ENCODE measurements around the gene TMEM200A. TPM values are rescaled to one million over a fixed set of nuclear protein-coding genes. Genes with fewer than 3 reads are reported as not detected.

The TMEM200A gene
- total RNA-seq, 5 donors from 2014 or later (not counting 1 experiment from before 2014, with no cell fraction given) = 1.2 to 5.5 (median 3.4) TPM

DNA sequence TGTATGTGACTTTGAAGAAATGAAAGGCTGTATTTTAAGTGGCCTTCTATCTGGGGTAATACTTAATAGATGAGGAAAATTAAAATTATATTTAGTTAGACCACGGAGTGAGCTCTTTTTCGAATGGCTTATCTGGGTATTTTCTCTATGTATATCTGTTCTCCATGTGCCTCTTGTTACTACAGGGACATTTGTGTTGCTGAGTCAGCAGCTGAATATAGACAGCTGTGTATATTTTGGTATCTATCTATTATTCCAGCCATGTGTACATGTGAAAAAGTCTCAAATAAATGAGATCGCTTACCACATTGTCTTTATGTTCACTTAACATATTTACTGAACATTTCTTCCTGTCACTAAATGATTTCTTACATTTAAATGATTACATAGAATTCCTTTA, 57.2 kb downstream of the TMEM200A start:
- CTCF ChIA-PET = interaction anchor here in 1 of 2 donors (0.6 kb wide), 1 partner anchor 1154 kb away, joined by 3 read pairs; no protein-coding TSS in a partner anchor
- no CpG with 5 or more reads among the region's 3 CpGs for WGBS (ENCODE audit: insufficient coverage)
- no peak for DNase-seq

DNA sequence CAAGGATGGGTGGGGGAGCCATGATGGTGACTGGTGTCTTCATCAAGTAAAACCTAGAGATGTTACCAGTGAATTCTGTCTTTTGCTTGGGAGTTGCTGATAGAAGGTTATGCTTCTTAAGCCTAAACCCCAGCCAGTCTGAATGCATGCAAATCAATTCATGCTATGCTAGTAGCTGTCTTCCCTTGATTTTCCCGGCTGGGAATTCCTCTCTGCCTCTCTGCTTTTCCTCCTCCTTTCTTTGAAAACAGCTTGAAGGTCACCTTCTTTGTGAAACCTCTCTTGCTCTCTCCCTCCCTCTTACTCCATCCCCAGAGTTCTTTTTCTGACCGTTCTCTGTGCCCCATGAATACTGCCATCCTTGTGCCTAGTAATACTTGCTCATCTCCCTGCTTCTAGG, 58.9 kb downstream of the TMEM200A start:
- no peak for DNase-seq
- no peak for ATAC-seq (replicated peaks in 1 of 4)
- ChIA-PET POLR2A (interaction anchor here in 1 of 2 donors (0.6 kb wide), 2 partner anchors 111 to 161 kb away, joined by 3 read pairs; no protein-coding TSS in a partner anchor), CTCF (interaction anchor here in 1 of 2 donors (0.6 kb wide), 1 partner anchor 26 kb away, joined by 3 read pairs; no protein-coding TSS in a partner anchor)
- H3K27ac ChIP-seq (ENCODE audit: low read length) = no peak overlapping the region
- no peaks in the 10 kb centered on the region for H3K27me3 ChIP-seq (replicated peaks in 1 of 2; ENCODE audit: control insufficient read depth in 2 of 2, extremely low read depth in 1 of 2, insufficient read depth in 2 of 2, low read length in 1 of 2)
- no peaks in the 10 kb centered on the region for H3K4me1 ChIP-seq (ENCODE audit: control insufficient read depth in 1 of 2, extremely low read depth in 1 of 2, insufficient read depth in 2 of 2, low read length in 2 of 2)
- no peaks in the 10 kb centered on the region for H3K9me3 ChIP-seq
- WGBS (ENCODE audit: insufficient coverage) = 96% methylated on average over 2 of the region's 2 CpGs
- Mint-ChIP-seq H3K36me3 (peaks cover 9% of the 10 kb centered on the region), H3K4me1 (no peaks in the 10 kb centered on the region), H3K27ac (no peak overlapping the region), H3K27me3 (no peaks in the 10 kb centered on the region), H3K9me3 (no peaks in the 10 kb centered on the region), H3K4me3 (no peak overlapping the region)
- no peak overlapping the region for H3K4me3 ChIP-seq (ENCODE audit: control insufficient read depth in 1 of 2, extremely low read depth in 1 of 2, low read length in 1 of 2)
- H3K36me3 ChIP-seq (ENCODE audit: control insufficient read depth in 2 of 2, extremely low read depth in 1 of 2, insufficient read depth in 1 of 2, low read length in 1 of 2) = no peaks in the 10 kb centered on the region

More for the DNA sequence above, 57.2 kb downstream of the TMEM200A start:
- Histone ChIP-seq H3K4me1 (ENCODE audit: control insufficient read depth in 1 of 2, extremely low read depth in 1 of 2, insufficient read depth in 2 of 2, low read length in 2 of 2) (no peaks in the 10 kb centered on the region), H3K4me3 (ENCODE audit: control insufficient read depth in 1 of 2, extremely low read depth in 1 of 2, low read length in 1 of 2) (no peak overlapping the region), H3K27ac (ENCODE audit: low read length) (no peak overlapping the region), H3K36me3 (ENCODE audit: control insufficient read depth in 2 of 2, extremely low read depth in 1 of 2, insufficient read depth in 1 of 2, low read length in 1 of 2) (no peaks in the 10 kb centered on the region), H3K27me3 (replicated peaks in 1 of 2; ENCODE audit: control insufficient read depth in 2 of 2, extremely low read depth in 1 of 2, insufficient read depth in 2 of 2, low read length in 1 of 2) (no peaks in the 10 kb centered on the region), H3K9me3 (no peaks in the 10 kb centered on the region)
- Mint-ChIP-seq H3K9me3 (no peaks in the 10 kb centered on the region), H3K27me3 (no peaks in the 10 kb centered on the region), H3K4me3 (no peak overlapping the region), H3K36me3 (peaks cover 9% of the 10 kb centered on the region), H3K27ac (no peak overlapping the region), H3K4me1 (peaks cover 0 to under 1% (median under 1%) of the 10 kb centered on the region in 3 donors)
- no peak for ATAC-seq (replicated peaks in 1 of 4)
- POLR2A ChIA-PET = no interaction called here

DNA sequence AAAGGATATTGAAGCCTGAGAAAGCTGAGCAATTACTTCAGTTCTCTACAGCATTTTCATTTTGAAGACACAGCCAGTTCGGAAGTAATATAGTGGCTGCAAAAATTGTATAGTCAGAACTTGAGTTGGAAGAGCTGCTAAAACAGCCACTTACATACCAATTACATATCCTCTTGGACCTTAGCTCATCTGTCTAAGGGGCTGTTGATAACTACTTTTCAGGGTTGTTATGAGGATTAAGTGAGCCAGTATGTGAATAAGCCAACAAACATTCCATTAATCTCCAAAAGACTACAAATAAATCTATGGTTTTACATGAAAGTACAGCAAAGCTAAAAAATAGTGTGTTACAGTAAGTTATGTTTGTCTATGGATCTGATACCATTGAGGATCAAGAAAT, 59.7 kb downstream of the TMEM200A start:
- DNase-seq (no peak), ATAC-seq (replicated peaks in 1 of 4) (no peak)
- CTCF ChIA-PET = no interaction called here
- Mint-ChIP-seq H3K4me1 (no peaks in the 10 kb centered on the region), H3K36me3 (peaks cover 5% of the 10 kb centered on the region), H3K9me3 (no peaks in the 10 kb centered on the region), H3K4me3 (no peak overlapping the region), H3K27me3 (no peaks in the 10 kb centered on the region), H3K27ac (no peak overlapping the region)
- POLR2A ChIA-PET = no interaction called here
- H3K4me1 ChIP-seq (ENCODE audit: control insufficient read depth in 1 of 2, extremely low read depth in 1 of 2, insufficient read depth in 2 of 2, low read length in 2 of 2) = no peaks in the 10 kb centered on the region
- no peak overlapping the region for H3K27ac ChIP-seq (ENCODE audit: low read length)
- H3K4me3 ChIP-seq (ENCODE audit: control insufficient read depth in 1 of 2, extremely low read depth in 1 of 2, low read length in 1 of 2) = no peak overlapping the region
- H3K9me3 ChIP-seq = no peaks in the 10 kb centered on the region
- no CpG with 5 or more reads among the region's 1 CpG for WGBS (ENCODE audit: insufficient coverage)
- no peaks in the 10 kb centered on the region for H3K36me3 ChIP-seq (ENCODE audit: control insufficient read depth in 2 of 2, extremely low read depth in 1 of 2, insufficient read depth in 1 of 2, low read length in 1 of 2)
- H3K27me3 ChIP-seq (replicated peaks in 1 of 2; ENCODE audit: control insufficient read depth in 2 of 2, extremely low read depth in 1 of 2, insufficient read depth in 2 of 2, low read length in 1 of 2) = no peaks in the 10 kb centered on the region

DNA sequence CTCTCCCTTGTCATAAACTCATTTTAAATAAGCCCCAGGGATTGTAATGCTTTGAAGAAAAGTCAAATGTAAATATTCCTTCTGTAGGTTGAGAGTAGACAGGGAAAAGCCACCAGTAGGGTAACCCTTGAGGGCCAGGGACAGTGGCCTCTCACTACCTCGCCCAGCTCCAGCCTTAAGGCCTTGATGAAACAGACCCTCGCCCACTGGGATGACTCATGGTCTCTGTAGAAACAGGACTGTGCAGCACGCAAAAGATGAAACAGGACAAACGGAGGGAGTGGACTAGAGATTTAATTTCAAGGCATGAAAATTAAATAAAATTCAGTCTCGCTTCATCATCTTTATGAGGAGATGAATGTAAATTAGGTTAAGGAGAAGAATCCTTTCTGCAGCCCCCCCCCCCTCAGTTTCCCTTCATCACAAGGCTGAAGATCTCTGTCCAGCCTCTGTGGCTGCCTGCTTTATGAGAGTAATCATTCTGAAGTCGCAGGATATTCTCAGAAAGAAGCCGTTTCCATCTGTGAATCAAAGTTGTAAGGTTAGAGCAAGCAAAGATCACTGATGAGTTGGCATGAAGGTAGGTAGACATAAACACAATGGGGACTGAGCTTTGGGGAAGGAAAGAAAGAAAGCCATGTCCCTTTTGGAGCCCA, 60.4 kb downstream of the TMEM200A start:
- ChIA-PET POLR2A (no interaction called here), CTCF (no interaction called here)
- H3K4me3 Mint-ChIP-seq = no peak overlapping the region
- H3K9me3 ChIP-seq = no peaks in the 10 kb centered on the region
- WGBS (ENCODE audit: insufficient coverage) = 91% methylated on average over 6 of the region's 7 CpGs
- no peaks in the 10 kb centered on the region for H3K4me1 ChIP-seq (ENCODE audit: control insufficient read depth in 1 of 2, extremely low read depth in 1 of 2, insufficient read depth in 2 of 2, low read length in 2 of 2)
- H3K27ac ChIP-seq (ENCODE audit: low read length) = no peak overlapping the region
- H3K27me3 Mint-ChIP-seq = no peaks in the 10 kb centered on the region
- no peak for DNase-seq
- H3K4me3 ChIP-seq (ENCODE audit: control insufficient read depth in 1 of 2, extremely low read depth in 1 of 2, low read length in 1 of 2) = no peak overlapping the region
- H3K27ac Mint-ChIP-seq = no peak overlapping the region
- no peaks in the 10 kb centered on the region for H3K4me1 Mint-ChIP-seq
- no peaks in the 10 kb centered on the region for H3K36me3 ChIP-seq (ENCODE audit: control insufficient read depth in 2 of 2, extremely low read depth in 1 of 2, insufficient read depth in 1 of 2, low read length in 1 of 2)
- ATAC-seq (replicated peaks in 1 of 4) = no peak
- H3K9me3 Mint-ChIP-seq = no peaks in the 10 kb centered on the region
- H3K36me3 Mint-ChIP-seq = peaks cover 2% of the 10 kb centered on the region
- H3K27me3 ChIP-seq (replicated peaks in 1 of 2; ENCODE audit: control insufficient read depth in 2 of 2, extremely low read depth in 1 of 2, insufficient read depth in 2 of 2, low read length in 1 of 2) = no peaks in the 10 kb centered on the region

DNA sequence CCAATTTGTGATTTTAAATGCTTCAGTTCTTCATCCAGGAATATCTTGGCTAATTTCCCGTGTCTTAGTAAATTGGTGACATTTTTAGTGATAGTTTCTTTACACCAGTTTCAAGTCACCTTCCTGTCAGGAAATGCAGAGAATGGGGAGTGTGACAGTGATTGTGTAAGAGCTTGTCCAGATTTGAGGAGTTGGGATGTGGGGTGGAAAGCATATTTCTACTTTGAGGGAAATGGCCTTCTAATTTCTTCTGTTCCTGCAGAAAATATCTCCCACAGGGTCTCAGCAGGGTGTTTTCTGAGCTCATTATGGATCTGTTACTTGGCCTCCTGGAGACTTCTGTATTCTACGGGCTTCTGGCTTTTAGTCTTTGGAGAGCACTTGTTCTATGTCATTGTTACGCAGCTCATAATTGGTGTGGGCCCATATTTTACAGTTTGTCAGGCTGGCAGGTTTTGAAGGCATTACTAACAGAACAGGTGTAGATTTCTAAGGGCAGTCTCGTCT, 65.6 kb downstream of the TMEM200A start:
- Histone ChIP-seq H3K27ac (ENCODE audit: low read length) (no peak overlapping the region), H3K4me1 (ENCODE audit: control insufficient read depth in 1 of 2, extremely low read depth in 1 of 2, insufficient read depth in 2 of 2, low read length in 2 of 2) (no peaks in the 10 kb centered on the region), H3K27me3 (replicated peaks in 1 of 2; ENCODE audit: control insufficient read depth in 2 of 2, extremely low read depth in 1 of 2, insufficient read depth in 2 of 2, low read length in 1 of 2) (no peaks in the 10 kb centered on the region), H3K4me3 (ENCODE audit: control insufficient read depth in 1 of 2, extremely low read depth in 1 of 2, low read length in 1 of 2) (no peak overlapping the region), H3K9me3 (no peaks in the 10 kb centered on the region), H3K36me3 (ENCODE audit: control insufficient read depth in 2 of 2, extremely low read depth in 1 of 2, insufficient read depth in 1 of 2, low read length in 1 of 2) (no peaks in the 10 kb centered on the region)
- Mint-ChIP-seq H3K9me3 (no peaks in the 10 kb centered on the region), H3K4me3 (no peak overlapping the region), H3K27me3 (no peaks in the 10 kb centered on the region), H3K36me3 (peaks cover 3% of the 10 kb centered on the region), H3K4me1 (no peaks in the 10 kb centered on the region), H3K27ac (no peak overlapping the region)
- WGBS (ENCODE audit: insufficient coverage) = 70% methylated on average over 2 of the region's 4 CpGs
- POLR2A ChIA-PET = no interaction called here
- ATAC-seq (replicated peaks in 1 of 4) = no peak
- DNase-seq = no peak
- CTCF ChIA-PET = interaction anchor here in 1 of 2 donors (0.6 kb wide), 1 partner anchor 843 kb away, joined by 3 read pairs; no protein-coding TSS in a partner anchor

DNA sequence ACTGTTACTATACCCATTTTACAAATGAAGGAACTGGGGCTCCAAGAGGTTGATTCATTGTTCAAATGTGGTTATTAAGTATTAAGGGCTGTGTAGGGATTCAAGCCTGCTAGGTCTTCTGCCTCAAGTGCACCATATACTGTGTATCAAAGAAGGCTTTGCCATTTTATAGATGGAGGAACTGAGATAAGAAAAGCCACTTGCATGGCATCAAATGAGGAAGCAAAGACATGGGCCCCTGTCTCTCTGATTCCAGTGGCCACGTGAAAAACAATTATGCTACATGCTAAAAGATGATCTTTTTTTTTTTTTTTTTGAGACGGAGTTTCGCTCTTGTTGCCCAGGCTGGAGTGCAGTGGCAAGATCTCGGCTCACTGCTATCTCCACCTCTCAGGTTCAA, 67.0 kb downstream of the TMEM200A start:
- no peaks in the 10 kb centered on the region for H3K4me1 Mint-ChIP-seq
- CTCF ChIA-PET = interaction anchor here in 1 of 2 donors (0.7 to 1.3 kb wide), 2 partner anchors 67 to 98 kb away, joined by 4 read pairs; no protein-coding TSS in a partner anchor
- DNase-seq = no peak
- H3K4me1 ChIP-seq (ENCODE audit: control insufficient read depth in 1 of 2, extremely low read depth in 1 of 2, insufficient read depth in 2 of 2, low read length in 2 of 2) = no peaks in the 10 kb centered on the region
- POLR2A ChIA-PET = interaction anchor here in 1 of 2 donors (0.7 kb wide), 1 partner anchor 964 kb away, joined by 11 read pairs; no protein-coding TSS in a partner anchor
- H3K36me3 Mint-ChIP-seq = peaks cover 3% of the 10 kb centered on the region
- no peaks in the 10 kb centered on the region for H3K9me3 Mint-ChIP-seq
- H3K4me3 Mint-ChIP-seq = no peak overlapping the region
- WGBS (ENCODE audit: insufficient coverage) = no CpG with 5 or more reads among the region's 4 CpGs
- H3K9me3 ChIP-seq = no peaks in the 10 kb centered on the region
- ATAC-seq (replicated peaks in 1 of 4) = no peak
- H3K27me3 Mint-ChIP-seq = no peaks in the 10 kb centered on the region
- H3K27ac Mint-ChIP-seq = no peak overlapping the region
- H3K36me3 ChIP-seq (ENCODE audit: control insufficient read depth in 2 of 2, extremely low read depth in 1 of 2, insufficient read depth in 1 of 2, low read length in 1 of 2) = no peaks in the 10 kb centered on the region
- H3K4me3 ChIP-seq (ENCODE audit: control insufficient read depth in 1 of 2, extremely low read depth in 1 of 2, low read length in 1 of 2) = no peak overlapping the region
- H3K27ac ChIP-seq (ENCODE audit: low read length) = no peak overlapping the region
- no peaks in the 10 kb centered on the region for H3K27me3 ChIP-seq (replicated peaks in 1 of 2; ENCODE audit: control insufficient read depth in 2 of 2, extremely low read depth in 1 of 2, insufficient read depth in 2 of 2, low read length in 1 of 2)
